Glomerular endothelial cell (primary cell): Measurements from ENCODE around the gene MFAP2. TPM values are rescaled to one million over a fixed set of nuclear protein-coding genes. Genes with fewer than 3 reads are reported as not detected.

Source experiments
- DNase-seq: peaks from one replicate; pipeline ENCODE4 v3.0.0-alpha.2; 2011; ENCODE audit warnings: low read depth, low spot score; ENCODE audit errors: extremely low read depth
- total RNA-seq: library from RNA; depleted of rRNA; stranded (reverse); fragments of >200 nt; gene quantifications from 2 replicates; pipeline ENCODE4 v1.2.3, GENCODE V29; 2015

MFAP2 gene, protein sequence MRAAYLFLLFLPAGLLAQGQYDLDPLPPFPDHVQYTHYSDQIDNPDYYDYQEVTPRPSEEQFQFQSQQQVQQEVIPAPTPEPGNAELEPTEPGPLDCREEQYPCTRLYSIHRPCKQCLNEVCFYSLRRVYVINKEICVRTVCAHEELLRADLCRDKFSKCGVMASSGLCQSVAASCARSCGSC
- 133 and 188 TPM in 2 replicates for total RNA-seq

DNA sequence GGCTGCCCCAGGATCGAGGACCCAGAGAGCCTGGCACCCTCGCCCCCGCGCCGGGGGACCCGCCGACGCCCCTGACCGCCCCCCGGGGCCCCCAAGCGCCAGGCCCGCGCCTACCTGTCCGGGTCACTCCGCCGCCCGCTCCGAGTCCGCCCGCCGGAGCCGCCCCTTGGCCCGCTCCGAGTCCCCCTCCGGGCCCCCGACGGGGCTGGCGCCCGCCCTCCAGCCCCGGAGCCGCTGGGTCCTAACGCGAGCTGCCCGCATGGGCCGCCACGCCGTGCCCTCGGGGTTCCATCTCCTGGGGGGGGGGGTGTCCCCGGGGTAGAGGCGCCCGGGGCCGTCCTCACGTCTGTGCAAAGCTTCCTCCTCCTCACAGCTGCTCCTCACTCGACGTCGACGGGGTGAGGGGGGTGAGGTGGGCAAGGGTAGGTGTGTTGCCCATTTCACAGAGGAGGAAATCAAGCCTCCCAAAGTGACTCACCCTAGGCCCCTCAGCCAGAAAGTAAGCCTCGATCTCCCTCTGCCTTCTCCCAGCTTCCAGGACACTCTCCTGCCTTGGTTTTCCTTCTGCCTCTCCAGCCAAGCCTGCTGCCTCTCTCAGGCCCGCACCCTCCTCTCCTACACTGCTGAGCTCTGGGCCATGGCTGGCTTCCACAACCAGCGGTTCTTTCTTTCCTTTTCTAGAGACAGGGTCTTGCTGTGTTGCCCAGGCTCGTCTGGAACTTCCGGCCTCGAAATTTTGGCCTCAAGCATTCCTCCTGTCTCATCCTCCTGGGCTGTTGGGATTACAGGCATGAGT lies at the start of gene MFAP2:
TSS of gene MFAP2 (minus strand) at position 148 of the 796 bp plus-strand sequence. CDS start 2,347 bp downstream, outside the sequence.
- DNase-seq, result no peak

DNA sequence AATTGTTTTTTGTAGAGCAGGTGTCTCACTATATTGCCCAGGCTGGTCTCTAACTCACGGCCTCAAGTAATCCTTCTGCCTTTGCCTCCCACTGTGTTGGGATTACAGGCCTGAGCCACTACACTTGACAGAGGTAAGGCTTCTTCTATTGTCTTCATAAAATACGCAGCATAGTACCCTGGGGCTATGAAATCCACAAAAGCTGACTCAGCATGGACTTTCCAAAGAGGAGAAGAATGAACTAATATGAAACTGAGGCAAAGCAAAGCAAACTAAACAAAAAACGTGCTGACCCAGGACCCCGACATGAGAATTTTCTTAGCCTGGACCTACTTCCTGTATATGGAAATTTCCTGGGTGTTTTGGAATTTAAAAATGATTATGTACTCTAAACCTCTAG lies 49.8 kb upstream of the MFAP2 start:
- DNase-seq, result no peak

DNA sequence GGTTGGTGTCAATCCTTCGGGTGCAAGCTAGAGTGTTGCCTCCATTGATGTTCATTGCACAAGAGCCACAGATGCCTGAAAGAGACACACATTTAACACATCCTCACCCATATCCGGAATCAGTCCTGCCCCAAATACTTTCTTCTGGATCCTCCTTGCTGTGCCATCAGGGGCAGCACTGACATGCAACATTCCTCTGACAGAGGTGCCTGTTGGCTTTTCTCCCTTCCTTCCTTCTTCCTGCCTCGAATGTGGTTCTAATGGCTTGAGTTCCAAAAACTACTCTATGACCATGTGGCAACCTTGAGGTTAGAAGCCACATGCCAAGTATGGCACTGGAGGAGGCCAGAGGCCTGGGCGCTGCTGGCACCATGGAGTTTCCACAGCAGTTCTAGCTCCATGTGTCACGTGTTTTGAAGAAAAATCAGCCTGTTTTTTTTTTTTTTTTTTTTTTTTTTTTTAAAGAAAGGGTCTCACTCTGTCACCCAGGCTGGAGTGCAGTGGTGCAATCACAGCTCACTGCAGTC lies 48.3 kb upstream of the MFAP2 start:
- DNase-seq, result no peak

DNA sequence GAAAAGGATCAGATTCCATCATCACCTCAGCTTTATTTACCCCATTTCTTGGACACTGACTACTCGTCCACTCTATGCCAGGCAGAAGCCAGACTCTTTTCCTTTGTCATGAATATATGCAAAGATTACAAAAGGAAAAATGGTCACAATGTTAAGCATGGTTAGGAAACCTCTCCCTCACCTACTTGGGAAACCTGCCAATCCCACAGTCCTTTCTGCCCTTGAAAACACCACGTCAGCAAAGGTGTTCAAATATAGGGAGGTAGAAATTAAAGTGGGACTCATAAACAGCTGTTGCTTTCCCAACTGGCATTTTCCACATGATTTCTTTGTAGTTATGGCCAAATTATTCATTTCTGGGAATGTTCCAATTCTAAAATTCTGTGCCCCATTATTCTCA lies 47.5 kb upstream of the MFAP2 start:
- DNase-seq, result no peak

DNA sequence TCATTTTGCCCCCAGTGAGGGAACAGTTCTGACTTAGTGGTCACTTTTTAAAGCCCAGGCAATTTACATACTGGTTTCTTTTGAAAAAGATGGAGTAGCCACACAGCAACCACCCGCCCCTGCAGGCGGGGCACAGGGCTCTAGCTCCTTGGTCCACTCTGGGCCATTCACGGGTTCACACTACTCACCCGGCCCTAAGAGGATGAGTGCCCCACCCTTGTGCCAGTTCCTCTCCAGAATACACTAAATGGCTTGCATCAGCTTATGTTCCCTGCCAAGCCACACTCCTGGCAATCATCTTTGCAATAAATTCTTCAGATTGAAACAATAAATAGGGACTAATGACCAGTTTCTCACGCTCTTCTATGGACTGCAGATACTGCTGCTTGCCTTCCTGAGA lies 47.0 kb upstream of the MFAP2 start:
- DNase-seq, result no peak

DNA sequence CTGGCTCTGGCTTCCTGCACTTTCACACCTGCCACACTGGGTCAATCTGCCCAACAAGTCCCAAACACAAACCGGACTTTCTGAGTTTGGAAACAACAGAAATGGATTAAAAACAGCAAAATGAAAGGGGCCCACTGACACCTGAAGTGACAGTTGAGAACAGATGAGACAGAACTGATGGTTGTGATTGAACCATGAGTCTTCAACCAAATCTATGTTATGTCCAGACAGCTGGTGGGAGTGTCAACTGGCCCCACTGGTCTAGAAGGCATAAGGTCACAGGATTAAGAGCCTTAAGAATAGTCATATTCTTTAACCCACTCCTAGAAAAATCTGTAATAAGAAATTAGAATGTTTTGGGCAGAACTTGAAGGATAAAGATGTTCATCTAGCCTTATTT lies 44.3 kb upstream of the MFAP2 start:
- DNase-seq, result no peak

DNA sequence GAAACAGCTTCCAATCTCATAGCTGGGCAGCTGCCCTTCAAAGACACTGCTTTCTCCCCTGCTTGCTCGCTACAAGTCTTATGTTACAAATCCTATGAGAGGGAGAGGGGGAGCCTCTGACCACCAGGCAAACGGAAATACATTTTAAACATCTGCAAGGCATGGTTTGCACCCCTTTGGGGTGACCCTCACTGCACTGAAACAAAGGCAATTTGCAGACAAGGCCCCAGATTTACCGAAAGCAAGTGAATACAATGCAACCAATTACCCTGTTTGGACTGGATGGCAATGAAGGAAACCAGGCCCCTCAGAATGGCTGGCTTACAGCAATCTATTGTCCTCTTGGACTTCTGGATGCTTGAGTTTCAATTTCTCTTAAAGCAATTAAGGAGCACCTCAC lies 43.2 kb upstream of the MFAP2 start:
- DNase-seq, result no peak

DNA sequence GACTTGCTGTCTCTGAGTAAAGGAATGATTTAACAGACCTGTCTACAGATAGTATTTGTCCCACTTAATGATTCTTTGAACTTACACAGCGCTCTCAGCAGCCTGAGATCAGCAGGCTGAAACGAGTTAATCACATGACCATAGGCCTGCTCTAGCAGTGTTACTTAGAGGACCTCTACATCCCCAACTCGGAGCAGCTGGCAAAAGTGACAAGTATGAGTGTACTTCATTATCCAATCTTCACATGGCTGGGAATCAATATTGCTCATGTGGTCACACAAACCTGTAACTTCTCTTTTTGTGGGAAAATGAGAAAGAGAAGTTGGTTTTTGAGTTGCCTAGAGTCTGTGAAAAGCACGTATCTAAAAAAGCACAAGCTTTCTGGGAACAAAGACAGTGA lies 42.7 kb upstream of the MFAP2 start:
- no peak for DNase-seq

DNA sequence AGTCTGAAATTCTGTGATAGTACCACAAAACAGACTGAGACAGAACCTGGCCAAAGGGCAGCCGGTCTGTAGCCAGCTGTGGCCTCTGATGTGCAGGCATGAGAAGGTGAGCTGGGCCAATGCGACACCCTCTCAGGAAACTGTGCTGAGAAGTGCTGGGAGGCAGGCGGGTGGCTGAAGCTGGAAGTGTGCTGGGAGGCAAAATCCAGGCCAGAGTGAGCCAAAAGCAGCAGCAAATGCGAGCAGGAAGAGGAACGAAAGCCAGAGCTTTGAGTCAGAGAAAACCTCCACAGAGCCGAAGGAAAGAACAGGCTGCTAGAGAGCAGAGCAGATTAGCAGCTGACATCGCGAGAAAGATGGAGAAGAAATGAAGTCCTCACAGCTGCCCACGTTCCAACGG lies 41.5 kb upstream of the MFAP2 start:
- no peak for DNase-seq

DNA sequence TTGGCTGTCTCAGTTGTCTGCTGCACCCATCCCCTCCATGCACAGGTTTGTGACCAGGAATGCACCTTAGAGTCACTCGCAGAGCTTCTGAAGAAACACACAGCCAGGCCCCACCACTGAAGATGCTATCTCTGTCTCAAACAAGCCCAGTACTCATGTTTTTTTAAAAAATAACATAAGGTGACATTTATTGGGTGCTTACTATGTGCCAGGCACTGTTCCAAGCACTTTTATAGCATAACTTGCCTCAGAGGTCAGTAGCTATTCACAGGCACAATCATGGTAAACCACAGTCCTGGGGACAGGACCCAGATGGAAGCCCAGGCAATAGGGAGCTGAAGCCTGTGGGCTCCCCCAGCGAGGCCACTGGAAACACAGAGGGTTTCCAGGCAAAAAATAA lies 40.1 kb upstream of the MFAP2 start:
- DNase-seq, result no peak

DNA sequence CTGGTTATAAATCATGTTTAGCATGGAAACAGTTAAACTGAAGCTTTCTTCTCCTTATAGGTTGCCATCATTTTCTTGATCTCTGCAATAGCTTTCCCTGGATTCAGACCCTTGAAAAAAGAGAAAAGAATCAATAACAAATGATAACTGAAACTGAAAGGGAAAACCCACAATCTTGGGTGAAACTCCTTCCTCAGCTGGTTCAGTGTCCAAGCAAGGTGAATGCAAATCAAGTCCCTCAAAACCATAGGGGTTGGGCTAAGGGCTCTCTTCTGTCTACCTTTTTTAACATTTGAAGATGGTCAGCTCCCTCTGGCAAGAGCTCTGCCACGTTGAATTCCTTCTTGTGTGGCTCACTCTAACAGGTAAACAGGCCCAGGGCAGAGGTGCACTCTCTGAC lies 38.4 kb upstream of the MFAP2 start:
- DNase-seq, result no peak

DNA sequence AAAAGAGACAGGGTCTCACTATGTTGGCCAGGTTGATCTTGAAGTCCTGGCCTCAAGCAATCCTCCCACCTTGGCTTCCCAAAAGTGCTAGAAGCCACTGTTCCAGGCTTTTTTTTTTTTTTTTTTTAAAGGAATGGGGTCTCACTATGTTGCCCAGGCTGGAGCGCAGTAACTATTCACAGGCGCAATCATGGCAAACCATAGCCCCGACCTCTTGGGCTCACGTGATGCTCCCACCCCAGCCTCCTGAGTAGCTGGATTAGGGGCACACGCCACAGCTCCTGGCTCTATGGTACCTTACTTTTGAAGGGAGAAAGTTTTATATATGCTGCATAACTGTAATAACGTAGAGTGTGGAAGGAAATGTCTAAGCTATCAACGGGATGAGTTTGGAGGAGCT lies 37.0 kb upstream of the MFAP2 start:
- DNase-seq, result no peak

DNA sequence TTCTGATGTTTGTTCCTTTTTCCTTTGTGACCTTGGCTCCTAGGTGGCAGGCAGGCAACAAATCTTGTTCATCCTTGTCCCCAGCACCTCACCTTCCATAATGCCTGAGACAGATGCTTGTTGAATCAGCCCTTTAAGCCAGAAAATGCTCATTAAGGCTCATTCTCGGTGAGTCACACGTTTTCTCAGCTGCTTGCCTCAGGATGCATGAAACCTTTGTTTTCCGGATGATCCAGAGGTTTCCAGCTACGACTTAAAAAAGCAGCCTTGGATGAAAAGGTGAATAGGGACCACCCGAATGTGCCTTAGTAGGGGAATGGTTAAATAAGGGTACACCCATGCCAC lies 35.9 kb upstream of the MFAP2 start:
- peak; percentile 36 for DNase-seq

DNA sequence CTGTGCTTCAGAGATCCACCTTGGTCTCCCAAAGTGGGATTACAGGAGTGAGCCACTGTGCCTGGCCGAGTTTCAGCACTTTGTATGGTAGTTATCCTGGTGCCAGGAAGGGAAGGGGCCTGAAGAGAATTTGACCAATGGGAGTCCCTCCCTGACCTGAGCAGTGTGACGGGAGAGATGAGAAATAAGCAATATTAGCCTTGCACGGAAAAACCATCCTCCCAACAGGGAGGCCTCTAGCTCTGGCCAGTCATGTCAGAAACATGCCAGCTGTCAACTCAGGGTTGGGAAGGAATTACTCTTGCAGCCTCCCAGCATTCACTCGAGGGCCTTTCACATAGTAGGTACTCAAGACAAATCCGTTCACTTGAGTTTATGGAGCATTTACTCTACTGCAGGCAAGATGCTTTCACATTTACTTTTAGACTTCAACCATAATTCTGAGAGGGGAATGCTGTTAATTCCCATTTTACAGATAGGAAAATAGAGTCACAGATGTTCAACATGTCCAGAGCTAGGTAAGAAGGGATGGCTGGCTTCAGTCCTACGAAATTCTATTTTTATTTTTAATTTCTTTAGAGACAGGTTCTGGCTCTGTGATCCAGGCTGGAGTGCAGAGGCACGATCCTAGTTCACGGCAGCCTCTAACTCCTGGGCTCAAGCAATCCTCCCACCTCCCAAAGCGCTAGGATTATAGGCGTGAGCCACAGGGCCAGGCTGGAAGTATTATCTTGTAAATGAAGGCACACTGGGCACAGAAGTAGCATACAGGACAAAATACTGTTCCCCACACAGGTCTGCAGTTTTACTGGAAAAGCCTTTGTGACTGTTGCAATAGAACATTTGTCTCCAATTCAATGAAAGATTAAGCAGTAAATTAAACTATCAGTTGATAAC lies 34.5 kb upstream of the MFAP2 start:
- DNase-seq, result no peak

DNA sequence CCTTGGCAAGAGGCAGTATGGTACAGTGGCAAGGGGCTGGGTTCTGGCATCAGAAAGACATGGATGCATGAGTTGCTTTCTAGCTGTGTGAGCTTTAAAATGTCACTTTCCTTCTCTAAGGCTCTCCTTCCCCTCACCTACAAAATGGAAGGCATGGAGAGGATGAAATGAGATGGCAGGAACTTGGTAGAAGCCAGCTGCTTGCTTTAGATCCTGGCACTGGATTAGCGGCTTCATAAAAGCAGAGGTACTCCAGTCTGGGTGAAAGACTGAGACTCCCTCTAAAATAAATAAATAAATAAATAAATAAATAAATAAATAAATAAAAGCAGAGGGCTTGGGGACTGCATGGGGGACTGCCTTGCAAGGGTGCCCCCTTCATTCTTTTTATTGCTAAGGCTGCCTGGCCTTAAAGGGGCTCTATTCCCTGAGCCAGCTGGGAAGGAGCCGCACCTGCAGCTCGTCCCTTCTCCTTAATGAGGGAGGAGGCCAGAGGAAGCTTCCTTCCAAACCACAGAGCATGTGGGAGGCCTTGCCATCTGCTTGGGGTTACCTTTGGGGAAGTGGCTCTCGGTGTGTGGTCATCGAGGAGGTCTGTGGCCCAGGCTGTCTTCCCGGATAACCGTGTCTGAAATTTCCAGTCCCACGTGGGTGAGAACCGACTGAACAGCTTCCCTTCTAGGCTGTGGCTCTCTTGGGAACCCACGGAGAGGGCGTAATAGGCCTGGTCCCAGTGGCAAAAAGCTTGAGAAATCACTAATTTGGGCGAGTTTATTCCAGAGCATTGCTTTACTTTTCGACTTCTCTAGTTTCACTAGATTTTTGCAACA lies 33.3 kb upstream of the MFAP2 start:
- no peak for DNase-seq

DNA sequence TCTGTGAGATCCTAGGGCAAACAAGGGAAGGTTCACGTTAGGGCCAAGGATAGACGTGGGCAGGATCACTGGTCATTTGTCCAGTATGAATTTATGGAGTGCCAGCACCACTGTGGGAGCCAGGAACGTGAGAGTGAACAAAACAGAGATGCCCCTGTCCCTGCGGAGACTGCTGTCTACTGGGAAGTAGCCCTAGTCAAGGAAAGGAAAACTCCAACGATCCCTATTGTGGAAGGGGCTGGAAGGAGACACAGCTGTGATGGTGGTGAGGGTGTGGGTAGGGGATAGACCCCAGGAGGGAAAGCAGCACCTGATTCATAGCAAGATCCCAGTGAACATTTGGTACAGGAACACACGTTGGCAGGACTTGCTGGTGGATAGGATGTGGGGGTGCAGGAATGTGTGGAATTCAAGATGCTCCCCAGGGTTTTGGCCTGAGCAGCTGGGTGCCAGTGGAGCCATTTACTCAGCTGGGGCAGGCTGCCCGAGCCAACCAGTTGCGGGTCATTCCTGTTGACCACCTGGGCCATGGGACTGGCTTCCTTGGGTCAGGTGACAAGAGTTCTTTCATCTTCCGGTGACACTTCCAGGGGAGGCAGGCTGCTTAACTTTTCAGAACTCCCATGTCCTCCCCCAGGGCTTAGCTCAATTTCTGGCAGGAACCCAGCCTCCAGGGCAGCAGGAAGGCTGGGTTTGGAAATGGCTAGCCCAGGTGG lies 32.5 kb upstream of the MFAP2 start:
- no peak for DNase-seq

DNA sequence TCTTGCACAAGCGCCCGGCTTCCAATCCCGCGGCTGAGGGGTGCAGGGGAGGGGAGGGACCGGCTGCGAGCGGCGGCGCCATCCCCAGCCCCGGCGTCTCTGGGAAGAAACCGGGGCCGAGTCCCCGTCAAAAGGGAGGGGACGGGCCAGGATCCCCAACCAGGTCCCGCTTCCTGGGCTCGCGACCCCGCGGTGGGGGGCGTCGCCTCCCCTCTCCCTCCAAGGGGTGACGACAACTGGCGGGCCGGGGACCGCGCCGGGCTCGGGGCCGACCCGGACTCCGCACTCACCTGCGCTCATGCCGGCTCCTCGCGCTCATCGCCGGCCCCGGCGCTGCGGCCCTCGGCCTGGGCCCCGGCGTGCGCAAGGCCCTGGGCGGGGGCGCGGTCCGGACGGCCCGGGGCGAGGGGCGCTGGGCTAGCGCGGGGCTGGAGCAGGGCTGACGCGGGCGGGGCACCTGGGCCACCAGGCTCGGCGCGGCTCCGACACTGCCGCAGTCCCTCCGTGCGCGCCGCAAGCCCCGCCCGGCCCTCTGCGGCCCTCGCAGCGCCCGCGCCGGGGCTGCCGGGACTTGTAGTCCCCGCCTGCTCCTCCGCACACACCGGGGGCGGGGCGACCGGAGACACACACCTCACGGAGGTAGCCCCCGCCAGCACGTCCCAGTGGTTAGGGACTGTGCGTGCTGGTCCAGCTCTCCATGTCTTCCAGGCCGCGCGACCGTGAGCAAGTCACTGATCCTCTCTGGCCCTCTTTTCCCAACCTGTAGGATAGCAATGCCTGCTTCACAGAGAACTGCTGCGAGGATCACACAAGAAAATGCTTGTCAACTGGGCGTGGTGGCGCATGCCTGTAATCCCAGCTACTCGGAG lies 31.3 kb upstream of the MFAP2 start, which contains the start of gene ATP13A2:
TSS of gene ATP13A2 (minus strand) at position 490 of the 869 bp plus-strand sequence. CDS start at position 300, 190 bp downstream.
- DNase-seq, result no peak

DNA sequence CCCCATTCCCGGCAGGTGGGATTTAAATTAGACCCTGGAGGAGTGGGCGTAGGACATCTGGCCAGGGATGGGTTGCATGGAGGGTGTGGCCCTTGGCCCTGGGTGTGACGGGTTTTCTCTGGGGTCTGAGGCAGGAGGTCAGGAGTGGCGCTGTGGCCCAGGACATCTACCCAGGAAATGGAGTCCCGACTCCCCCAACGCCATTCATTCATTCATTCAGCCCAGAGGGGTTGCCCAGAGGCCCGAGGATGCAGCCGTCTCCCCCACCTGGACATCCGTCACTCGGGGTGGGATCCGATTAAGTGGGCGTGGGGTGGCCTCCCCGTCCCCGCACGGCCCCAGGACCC lies 30.6 kb upstream of the MFAP2 start:
- DNase-seq, result no peak

DNA sequence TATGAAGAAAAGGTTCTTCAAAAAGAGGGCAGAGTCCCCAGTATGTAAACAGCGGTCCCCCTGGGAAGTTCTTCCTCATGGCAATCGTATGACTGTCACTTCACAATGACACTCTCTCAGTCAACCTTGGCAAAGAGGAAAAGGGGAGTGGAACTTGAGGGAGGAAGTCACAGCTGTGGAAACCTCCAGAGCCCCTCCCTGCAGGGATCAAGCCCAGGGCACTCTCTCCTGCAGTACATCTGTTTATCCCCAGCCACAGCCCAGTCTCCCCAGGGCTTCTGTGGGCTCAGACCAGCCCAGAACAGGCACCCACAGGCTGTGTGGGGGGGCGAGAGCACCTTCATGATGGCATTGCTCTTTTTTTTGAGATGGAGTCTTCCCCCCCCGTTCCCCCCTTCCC lies 29.3 kb upstream of the MFAP2 start:
- DNase-seq, result no peak
